GM21526 (cell line): ENCODE results near the gene SERPINB5.
"Not testable (repeated sequence)": the region's sequence is repeated elsewhere in the genome, so short reads cannot be mapped to it uniquely, and the experiment has no call there.

Source experiments
- ATAC-seq: cut with Tn5 transposase; IDR thresholded peaks from one replicate; pipeline ENCODE4 v1.9.1; 2021; ENCODE audit warnings: moderate library complexity; ENCODE audit not compliant: unreplicated experiment, low FRiP score

Gene SERPINB5, protein sequence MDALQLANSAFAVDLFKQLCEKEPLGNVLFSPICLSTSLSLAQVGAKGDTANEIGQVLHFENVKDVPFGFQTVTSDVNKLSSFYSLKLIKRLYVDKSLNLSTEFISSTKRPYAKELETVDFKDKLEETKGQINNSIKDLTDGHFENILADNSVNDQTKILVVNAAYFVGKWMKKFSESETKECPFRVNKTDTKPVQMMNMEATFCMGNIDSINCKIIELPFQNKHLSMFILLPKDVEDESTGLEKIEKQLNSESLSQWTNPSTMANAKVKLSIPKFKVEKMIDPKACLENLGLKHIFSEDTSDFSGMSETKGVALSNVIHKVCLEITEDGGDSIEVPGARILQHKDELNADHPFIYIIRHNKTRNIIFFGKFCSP

DNA sequence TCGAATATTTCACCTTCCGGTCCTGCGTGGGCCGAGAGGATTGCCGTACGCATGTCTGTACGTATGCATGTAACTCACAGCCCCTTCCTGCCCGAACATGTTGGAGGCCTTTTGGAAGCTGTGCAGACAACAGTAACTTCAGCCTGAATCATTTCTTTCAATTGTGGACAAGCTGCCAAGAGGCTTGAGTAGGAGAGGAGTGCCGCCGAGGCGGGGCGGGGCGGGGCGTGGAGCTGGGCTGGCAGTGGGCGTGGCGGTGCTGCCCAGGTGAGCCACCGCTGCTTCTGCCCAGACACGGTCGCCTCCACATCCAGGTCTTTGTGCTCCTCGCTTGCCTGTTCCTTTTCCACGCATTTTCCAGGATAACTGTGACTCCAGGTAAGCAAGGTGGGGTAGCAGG, at the start of gene SERPINB5:
Gene SERPINB5 (plus strand): TSS at position 291 of the 400 bp plus-strand sequence. CDS start 7,471 bp downstream, outside the sequence.
- ATAC-seq: no peak

DNA sequence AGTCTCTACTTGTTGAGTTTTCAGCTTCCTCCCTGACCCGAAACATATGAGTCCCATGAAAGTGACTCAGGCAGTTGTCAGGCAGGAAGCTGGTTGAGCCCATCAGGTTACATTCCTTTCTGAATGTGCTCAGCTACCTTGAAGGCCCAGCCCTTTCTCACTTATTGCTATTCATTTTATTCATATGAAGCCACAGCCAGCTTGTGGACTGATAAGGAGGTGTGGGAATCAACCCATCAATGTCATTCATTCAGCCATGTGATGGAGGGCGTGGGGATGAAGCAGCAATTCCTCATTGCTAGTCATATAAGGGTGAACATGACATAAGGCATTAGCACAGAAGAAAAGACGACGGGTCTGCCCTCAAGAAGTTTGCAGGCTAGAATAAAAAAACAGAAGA, 49.2 kb upstream of the SERPINB5 start:
- no peak for ATAC-seq

- no peak for ATAC-seq
These were observed 46.2 kb upstream of the SERPINB5 start for GRCh38 chr18:63430526-63430925.

DNA sequence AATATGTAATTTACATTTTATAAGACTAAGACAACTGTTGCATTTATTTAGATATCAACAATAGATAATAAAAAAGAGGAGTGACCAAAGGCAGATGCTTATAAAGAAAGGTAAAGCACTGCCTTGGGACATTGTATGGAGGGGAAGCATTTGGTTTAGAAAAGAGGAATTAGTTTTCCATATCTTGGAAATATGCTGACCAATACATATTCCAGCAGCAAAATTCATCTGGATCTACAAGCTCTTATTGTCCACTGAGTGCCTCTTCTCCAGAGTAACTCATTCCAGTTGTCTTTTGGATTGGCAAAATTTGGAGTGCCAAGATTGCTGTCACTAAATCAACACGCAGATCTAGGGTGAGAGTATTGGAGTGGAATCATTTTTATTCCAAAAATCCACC, 45.6 kb upstream of the SERPINB5 start:
- ATAC-seq: no peak

DNA sequence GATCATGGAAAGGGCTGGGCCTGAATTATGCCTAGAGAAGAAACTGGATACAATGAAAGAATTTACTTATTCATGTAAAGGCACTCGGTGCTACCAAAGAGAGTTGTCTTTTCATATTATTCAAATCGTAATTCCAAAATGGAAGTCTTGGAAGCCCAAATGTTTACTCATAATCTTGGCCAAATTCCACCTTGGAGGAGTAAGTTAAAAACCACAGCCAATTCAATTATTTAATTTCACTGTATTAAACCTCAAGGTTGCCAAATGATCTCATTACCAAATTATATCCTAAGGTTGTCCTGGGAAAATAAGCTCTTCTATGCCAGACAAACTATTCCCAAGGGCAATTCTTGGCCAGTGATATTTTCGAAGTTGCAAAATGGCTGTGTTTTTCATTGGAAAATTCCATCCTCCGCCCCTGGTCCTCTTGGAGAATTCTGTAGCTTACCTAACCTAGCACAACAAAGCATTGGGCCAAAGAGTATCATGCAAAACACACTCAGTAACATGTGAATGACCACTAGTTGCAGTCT, 43.4 kb upstream of the SERPINB5 start:
- no peak for ATAC-seq

- ATAC-seq: no peak
These were observed 38.6 kb upstream of the SERPINB5 start for GRCh38 chr18:63438181-63438580.

DNA sequence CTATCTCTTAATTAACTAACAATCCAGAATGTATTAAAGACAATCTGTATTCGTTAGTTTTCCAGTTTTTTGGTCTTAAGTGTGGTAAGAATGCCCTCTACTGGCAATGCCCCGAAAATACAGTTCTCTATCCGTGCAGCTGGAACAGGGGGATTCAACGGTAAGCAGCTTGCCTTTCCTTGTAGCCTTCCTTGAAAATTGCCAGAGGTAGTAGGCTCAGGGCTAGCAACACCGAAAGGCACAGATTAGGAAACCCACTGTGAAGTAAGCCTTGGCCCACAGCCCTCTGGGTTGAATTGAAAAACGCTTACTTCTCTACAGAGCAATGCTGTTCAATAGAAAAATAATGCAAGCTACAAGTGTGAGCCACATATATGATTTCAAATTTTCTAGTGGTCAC, 37.4 kb upstream of the SERPINB5 start:
- peak; percentile 52 for ATAC-seq

DNA sequence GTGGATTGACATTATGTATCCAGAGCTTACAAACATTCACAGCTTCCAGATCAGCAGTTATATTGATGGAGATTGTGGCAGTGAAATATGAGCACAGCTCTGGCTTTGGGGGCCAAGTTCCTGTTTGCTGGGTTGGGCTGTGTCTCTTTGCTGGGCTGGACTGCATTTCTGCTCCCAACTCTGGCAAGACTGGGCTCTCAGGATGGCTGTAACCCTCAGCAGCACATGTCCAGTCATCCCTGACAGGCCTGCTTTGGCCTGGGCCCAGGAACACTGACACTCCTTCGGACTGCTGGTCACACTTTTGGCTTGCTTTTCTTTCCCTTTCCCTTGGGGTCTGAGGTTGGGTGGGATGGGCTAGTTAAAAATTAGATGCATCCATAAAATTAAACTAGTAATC, 36.5 kb upstream of the SERPINB5 start:
- no peak for ATAC-seq

GRCh38 chr18:63440881-63441280, 35.9 kb upstream of the SERPINB5 start:
- no peak for ATAC-seq

DNA sequence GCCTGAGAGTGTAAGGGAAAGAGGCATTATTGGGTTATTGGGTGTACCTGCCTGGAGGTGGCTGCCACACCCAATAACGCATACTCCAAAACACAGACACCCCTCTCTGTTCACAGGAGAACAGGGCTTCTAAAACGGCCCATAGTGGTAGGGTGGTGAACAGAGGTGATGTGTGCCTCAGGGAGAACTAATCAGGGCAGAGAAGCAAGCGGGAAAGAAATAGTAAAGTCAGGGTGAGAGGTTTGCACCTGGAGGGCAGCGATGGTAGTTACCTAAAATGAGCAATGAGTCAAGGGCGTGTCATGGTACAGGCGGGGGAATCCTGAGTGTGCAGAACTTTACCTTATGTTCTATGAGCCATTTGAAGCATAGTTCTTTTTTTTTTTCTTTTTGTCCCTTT, 32.9 kb upstream of the SERPINB5 start:
- ATAC-seq: no peak

DNA sequence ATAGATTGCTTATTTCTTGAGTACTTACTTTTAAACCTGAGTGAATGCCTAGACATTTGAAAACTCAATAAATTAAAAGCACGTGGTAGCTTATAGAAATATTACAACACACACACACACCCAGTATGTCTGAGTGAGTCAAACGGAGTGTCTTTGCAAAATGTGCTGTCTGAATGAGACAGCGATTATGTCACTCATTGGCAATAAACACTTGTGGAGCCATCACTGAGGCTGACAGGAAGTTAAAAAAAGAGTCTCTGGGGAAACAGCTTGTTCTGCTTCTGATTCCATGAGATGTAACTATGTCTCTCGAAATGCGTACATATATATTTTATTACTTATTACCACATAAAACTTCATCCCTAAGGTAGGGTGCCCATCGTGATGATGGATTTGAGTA, 32.2 kb upstream of the SERPINB5 start:
- ATAC-seq: no peak

- ATAC-seq: no peak
These were observed 31.7 kb upstream of the SERPINB5 start for GRCh38 chr18:63445037-63445436.

GRCh38 chr18:63446266-63446665, 30.5 kb upstream of the SERPINB5 start:
- no peak for ATAC-seq

GRCh38 chr18:63447066-63447465, 29.7 kb upstream of the SERPINB5 start:
- ATAC-seq: no peak

DNA sequence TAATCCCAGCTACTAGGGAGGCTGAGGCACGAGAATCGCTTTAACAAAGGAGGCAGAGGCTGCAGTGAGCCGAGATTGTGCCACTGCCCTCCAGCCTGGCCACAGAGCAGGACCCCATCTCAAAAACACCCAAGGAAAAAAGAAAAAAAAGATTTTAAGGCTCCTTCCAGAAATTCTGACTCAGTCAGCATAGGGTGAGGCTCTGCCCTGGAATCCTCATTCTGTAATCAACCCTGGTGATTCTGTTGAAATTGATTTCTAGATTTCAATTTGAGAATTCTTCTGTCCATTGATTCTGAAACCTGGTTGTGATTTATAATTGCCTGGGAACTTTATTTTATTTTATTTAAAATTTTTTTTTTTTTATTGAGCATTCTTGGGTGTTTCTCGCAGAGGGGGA, 27.3 kb upstream of the SERPINB5 start:
- ATAC-seq: no peak

GRCh38 chr18:63451799-63452660, 24.7 kb upstream of the SERPINB5 start:
- ATAC-seq: no peak

GRCh38 chr18:63452751-63453150, 24.0 kb upstream of the SERPINB5 start:
- ATAC-seq: not testable (repeated sequence)

- no peak for ATAC-seq
These were observed 22.3 kb upstream of the SERPINB5 start for GRCh38 chr18:63454497-63454896.

DNA sequence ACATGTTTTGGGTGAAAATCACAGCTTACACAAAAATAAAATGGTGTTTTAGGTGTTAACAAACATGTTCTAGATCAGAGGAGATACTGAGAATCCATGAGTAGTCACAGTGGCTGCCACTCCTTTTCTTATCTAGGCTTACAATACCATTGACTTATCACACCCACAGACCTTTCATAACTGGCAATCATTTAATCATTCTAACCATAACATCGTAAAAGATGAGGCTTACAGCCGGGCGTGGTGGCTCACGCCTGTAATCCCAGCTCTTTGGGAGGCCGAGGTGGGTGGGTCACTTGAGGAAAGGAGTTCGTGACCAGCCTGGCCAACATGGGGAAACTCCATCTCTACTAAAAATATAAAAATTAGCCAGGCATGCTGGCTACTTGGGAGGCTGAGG, 18.8 kb upstream of the SERPINB5 start:
- ATAC-seq: no peak

DNA sequence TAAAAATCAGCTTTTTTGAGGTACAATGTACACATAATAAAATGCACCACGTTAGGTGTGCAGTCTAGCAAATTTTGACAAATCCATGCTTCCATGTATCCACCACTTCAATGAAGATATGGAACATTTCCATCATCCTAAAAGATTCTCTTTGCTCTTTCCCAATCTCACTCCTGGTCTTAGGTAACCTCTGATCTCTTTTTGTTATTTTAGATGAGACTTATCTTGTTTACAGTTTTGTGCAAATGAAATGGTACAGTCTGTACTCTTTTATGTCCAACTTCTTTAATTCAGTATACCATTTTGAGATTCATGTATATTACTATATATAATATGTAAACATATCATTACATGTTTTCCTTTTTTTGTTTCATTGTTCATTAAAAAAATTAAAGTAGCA, 16.3 kb upstream of the SERPINB5 start:
- no peak for ATAC-seq

DNA sequence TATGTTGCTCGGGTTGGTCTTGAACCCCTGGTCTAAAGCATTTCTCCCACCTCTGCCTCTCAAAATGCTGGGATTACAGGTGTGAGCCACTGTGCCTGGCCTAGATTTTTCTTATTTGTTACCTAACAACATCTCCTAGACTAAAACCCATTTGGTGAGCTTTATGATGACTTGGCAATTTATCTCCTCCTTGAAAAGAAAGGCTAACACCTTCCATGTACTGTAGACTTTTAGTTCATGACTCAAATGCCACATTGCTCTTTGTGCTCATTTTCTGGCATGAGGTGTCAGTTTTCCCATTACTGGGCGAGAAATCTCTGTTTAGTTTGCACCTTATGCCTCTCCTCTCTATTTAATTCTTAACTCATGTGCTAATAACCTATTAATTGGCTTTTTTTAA, 12.3 kb upstream of the SERPINB5 start:
- ATAC-seq: no peak
